ENCODE measurements around the gene CIART.
A peak's percentile ranks its signal among the peaks of the same experiment; 100 is the strongest.
"Not testable (repeated sequence)": the region's sequence is repeated elsewhere in the genome, so short reads cannot be mapped to it uniquely, and the experiment has no call there.

CIART gene, protein sequence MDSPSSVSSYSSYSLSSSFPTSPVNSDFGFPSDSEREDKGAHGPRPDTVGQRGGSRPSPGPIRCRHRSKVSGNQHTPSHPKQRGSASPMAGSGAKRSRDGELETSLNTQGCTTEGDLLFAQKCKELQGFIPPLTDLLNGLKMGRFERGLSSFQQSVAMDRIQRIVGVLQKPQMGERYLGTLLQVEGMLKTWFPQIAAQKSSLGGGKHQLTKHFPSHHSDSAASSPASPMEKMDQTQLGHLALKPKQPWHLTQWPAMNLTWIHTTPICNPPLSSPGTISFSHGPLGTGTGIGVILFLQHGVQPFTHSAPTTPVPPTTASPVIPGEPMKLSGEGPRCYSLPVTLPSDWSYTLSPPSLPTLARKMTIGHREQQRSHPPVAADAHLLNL

GRCh38 chr1:150281758-150282557 lies at the start of gene CIART:
CIART (plus strand) TSS chr1:150282554; CDS start chr1:150283268, 714 bp downstream.
- no peak for DNase-seq (ENCODE audit: low read depth)

- not testable (repeated sequence) for DNase-seq (ENCODE audit: low read depth)
Measured at GRCh38 chr1:150232921-150233320, 49.4 kb upstream of the CIART start.

- no peak for DNase-seq (ENCODE audit: low read depth)
Measured at GRCh38 chr1:150233359-150234308, 48.7 kb upstream of the CIART start.

DNA sequence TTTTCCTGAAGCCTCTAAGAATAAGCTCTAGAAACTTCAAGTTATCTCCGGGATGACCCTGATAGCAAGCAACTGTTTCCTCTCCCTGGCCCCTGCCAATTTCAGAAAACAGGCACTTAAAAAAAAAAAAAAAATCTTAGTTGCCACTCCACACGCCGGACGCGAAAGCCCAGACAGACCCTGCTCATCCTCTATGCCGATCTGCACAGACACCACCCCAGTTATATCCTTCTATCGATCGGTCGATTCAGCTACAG lies 48.1 kb upstream of the CIART start:
- DNase-seq (ENCODE audit: low read depth): no peak

DNA sequence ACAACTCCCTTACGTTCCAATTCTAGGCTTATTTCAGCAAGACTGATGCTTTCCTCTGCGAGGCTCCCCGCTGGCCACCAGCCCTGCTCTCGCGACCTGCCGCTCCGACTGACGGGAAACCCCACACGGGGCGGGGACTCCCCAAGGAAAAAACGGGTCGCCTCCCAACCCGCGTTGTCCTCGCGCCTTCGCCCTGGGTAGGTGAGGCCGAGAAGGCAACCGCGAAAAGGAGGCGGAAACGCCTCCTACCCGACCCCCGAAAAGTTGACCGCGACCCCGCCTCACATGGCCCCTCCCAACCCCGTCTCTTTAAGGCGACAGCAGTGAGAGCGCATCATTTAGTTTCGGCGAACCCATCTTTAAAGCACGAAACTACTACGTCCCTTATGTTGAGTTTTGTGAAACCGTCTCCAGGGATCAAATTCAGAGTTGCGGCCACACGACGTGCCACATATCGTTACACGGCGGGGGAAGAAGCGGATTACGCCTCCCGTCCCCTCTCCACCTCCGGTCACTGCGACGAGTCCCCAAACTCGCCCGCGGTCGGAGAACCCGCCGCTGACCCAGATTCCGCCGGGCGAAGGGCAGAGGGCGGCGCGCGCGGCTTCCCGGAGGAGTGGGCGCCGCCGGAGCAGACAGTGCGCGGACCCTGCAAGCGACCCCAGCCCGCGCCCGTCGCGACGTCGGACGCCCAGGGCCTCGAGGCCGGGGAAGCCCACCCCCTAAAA lies 47.6 kb upstream of the CIART start:
- peak; percentile 68 for DNase-seq (ENCODE audit: low read depth)

GRCh38 chr1:150235294-150235851 lies 47.0 kb upstream of the CIART start:
- DNase-seq (ENCODE audit: low read depth): no peak

DNA sequence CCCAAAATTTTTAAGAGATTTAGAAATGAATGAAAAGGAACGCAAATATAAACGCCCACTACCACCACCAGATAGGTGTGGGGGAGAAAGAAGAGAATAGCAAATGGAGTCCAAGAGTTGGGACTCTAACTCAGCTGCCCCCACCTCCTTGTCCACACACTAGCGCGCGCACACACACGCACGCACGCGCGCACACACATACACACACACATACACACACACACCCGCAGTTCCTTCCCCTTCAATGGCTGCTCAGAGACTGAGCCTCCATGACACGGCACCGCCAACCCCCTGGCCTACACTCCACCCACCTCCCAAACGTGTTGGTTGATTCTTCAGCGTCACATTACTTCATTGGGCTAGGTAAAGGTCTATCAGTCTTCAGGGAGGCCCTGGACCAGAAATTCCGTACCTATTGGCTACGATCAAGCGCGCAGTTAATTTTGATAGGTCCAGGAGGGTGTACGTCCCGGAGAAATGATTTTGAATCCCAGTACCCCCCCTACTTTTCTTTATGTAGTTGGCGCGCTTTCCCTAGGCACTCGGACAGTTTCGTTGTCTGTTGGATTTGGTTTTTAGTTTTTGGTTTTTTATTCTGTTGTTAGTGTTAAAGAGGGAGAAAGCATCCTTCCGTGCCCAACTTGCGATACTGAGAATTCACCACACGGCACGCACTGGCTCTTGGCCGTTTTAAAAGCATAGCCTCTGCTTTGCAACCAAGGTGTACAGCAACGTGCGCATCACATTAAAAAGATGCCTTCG lies 46.3 kb upstream of the CIART start, which contains the start of gene ANP32E:
Gene ANP32E, minus strand, starts transcription at position 261 of the 762 bp plus-strand sequence. CDS start 326 bp downstream, outside the sequence.
- DNase-seq (ENCODE audit: low read depth): peak; percentile 70

- DNase-seq (ENCODE audit: low read depth): no peak
Measured at GRCh38 chr1:150236614-150237100, 45.7 kb upstream of the CIART start.

- DNase-seq (ENCODE audit: low read depth): not testable (repeated sequence)
Measured at GRCh38 chr1:150237176-150237575, 45.2 kb upstream of the CIART start.

DNA sequence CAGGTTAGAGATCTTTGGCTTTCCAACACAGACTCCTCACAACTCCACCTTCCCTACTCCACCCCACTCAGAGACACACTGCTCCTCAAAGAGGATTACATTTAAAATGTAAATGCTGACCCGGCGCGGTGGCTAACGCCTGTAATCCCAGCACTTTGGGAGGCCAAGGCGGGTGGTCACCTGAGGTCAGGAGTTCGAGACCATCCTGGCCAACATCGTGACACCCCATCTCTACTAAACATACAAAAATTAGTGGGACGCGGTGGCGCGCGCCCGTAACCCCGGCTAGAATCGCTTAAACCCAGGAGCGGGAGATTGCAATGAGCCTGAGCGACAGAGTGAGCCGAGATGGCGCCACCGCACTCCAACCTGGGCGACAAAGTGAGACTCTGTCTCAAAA lies 44.6 kb upstream of the CIART start:
- DNase-seq (ENCODE audit: low read depth): no peak

DNA sequence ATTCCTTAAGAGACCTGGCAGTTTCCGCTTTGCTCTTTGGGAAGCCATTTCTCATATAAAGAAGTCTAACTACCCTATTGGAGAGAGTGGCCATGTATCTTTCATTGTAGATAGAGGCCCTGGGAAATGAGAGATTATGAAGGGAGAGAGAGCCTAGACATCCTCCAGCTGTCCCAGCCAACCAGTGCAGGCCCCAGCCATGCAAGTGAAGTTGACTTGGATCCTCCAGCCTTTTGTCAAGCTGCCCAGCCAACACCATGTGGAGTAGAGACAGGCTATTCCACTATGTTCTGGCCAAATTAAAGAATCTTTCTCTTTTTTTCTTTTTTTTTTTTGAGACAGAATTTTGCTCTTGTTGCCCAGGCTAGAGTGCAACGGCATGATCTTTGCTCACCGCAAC lies 39.4 kb upstream of the CIART start:
- DNase-seq (ENCODE audit: low read depth): no peak

GRCh38 chr1:150249936-150250335 lies 32.4 kb upstream of the CIART start:
- no peak for DNase-seq (ENCODE audit: low read depth)

- no peak for DNase-seq (ENCODE audit: low read depth)
Measured at GRCh38 chr1:150256198-150256553, 26.2 kb upstream of the CIART start.

- DNase-seq (ENCODE audit: low read depth): no peak
Measured at GRCh38 chr1:150256554-150257341, 25.6 kb upstream of the CIART start.

DNA sequence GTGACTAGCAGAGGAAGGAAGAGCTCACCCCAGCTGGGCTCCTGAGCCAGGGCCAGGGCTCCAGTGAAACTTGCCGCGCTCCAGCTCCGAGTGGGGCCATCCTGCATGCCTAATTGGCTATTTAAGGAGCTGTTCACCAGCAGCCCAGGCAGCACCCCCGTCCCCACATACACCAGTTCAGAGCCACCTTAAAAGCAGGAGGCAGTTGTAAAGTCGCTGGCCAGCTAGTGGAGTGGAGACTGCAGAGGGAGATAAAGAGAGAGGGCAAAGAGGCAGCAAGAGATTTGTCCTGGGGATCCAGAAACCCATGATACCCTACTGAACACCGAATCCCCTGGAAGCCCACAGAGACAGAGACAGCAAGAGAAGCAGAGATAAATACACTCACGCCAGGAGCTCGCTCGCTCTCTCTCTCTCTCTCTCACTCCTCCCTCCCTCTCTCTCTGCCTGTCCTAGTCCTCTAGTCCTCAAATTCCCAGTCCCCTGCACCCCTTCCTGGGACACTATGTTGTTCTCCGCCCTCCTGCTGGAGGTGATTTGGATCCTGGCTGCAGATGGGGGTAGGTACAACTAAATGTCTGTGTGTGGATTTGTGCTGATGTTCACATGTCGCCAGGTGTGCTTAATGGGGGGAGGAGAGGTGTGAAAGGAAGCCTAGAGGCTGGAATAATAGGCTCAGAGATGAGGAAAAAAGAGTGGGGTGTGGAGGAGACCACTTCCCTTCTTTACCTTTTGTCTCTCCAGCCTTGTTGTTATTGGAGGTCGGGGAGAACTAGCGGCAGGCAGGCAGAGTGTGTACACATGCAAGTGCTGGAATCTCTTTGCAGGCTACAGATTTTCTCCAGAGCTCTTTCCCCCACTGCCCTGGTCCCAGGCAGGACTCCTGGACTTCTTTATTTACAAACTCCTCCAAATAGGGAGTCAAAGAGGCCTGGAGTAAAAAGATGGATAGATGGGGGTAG lies 24.4 kb upstream of the CIART start, which contains the start of gene CA14:
Gene CA14, plus strand, starts transcription at position 151 of the 962 bp plus-strand sequence. Its CDS starts 355 bp downstream, at position 506.
- DNase-seq (ENCODE audit: low read depth): no peak

DNA sequence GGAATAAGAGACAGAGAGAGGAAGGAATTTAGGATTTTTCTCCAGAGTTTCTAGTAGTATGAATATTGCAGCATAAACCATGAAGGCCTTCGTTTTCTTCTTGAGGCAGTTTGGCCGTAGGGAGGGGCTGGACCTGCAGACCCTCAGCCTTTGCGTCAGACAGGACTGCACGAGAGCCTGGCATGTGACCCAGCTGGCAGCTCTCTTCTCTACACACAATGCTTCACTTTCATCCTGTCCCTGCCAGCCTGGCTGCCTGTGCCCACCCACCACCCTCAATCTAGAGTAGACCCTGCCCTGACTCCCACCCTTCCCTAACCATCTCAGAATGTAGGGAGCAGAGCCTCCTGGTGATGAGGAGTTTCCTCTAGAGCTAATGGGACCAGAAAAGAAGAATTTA lies 23.1 kb upstream of the CIART start:
- DNase-seq (ENCODE audit: low read depth): no peak

- DNase-seq (ENCODE audit: low read depth): no peak
Measured at GRCh38 chr1:150259758-150260669, 22.3 kb upstream of the CIART start.
